HEK293 (cell line): ENCODE data around the gene ERAP2.

ENCODE experiments used
- BCL6B ChIP-seq: fragments of 450-650 bp; formaldehyde crosslinking; IDR thresholded peaks from 2 replicates; pipeline ENCODE4 v1.5.1; 2017; ENCODE audit warnings: missing biosample characterization, missing genetic modification characterization
- ELK4 ChIP-seq: IDR thresholded peaks from 2 replicates; pipeline ENCODE4 v1.6.1; 2011; ENCODE audit warnings: mild to moderate bottlenecking, low read depth, low read length, borderline replicate concordance
- GLIS1 ChIP-seq: fragments of 450-650 bp; formaldehyde crosslinking; IDR thresholded peaks from 2 replicates; pipeline ENCODE4 v1.5.1; 2016; ENCODE audit warnings: missing biosample characterization, missing genetic modification characterization
- IKZF3 ChIP-seq: fragments of 450-650 bp; IDR thresholded peaks from 2 replicates; pipeline ENCODE4 v1.5.0; 2018; ENCODE audit warnings: missing biosample characterization, mild to moderate bottlenecking, missing genetic modification characterization, moderate library complexity
- MYNN ChIP-seq: fragments of 450-650 bp; formaldehyde crosslinking; IDR thresholded peaks from 2 replicates; pipeline ENCODE4 v1.5.1; 2016; ENCODE audit warnings: missing biosample characterization, missing genetic modification characterization, borderline replicate concordance
- SETDB1 ChIP-seq: IDR thresholded peaks from one replicate; pipeline ENCODE4 v1.6.1; 2017; ENCODE audit warnings: mild to moderate bottlenecking, low read length, moderate library complexity, mixed read lengths; ENCODE audit not compliant: insufficient read length
- SP3 ChIP-seq: fragments of 450-650 bp; formaldehyde crosslinking; IDR thresholded peaks from 2 replicates; pipeline ENCODE4 v1.5.1; 2016; ENCODE audit warnings: missing biosample characterization, missing genetic modification characterization
- YY1 ChIP-seq: fragments of 450-650 bp; formaldehyde crosslinking; IDR thresholded peaks from 2 replicates; pipeline ENCODE4 v1.5.1; 2018; ENCODE audit warnings: missing biosample characterization, missing genetic modification characterization
- ZBTB10 ChIP-seq: fragments of 450-650 bp; formaldehyde crosslinking; IDR thresholded peaks from 2 replicates; pipeline ENCODE4 v1.5.1; 2016; ENCODE audit warnings: missing biosample characterization, missing genetic modification characterization
- ZBTB21 ChIP-seq: fragments of 450-650 bp; formaldehyde crosslinking; IDR thresholded peaks from 2 replicates; pipeline ENCODE4 v1.5.1; 2017; ENCODE audit warnings: missing biosample characterization, missing genetic modification characterization
- ZBTB49 ChIP-seq: fragments of 450-650 bp; formaldehyde crosslinking; IDR thresholded peaks from 2 replicates; pipeline ENCODE4 v1.5.1; 2016; ENCODE audit warnings: missing biosample characterization, missing genetic modification characterization, low read depth
- ZNF121 ChIP-seq: fragments of 450-650 bp; formaldehyde crosslinking; IDR thresholded peaks from 2 replicates; pipeline ENCODE4 v1.5.1; 2016; ENCODE audit warnings: missing biosample characterization, missing genetic modification characterization
- ZNF16 ChIP-seq: fragments of 450-650 bp; formaldehyde crosslinking; IDR thresholded peaks from 2 replicates; pipeline ENCODE4 v1.5.1; 2016; ENCODE audit warnings: low read depth, missing biosample characterization, missing genetic modification characterization
- ZNF223 ChIP-seq: fragments of 450-650 bp; formaldehyde crosslinking; IDR thresholded peaks from 2 replicates; pipeline ENCODE4 v1.5.1; 2016; ENCODE audit warnings: missing biosample characterization, missing genetic modification characterization
- ZNF302 ChIP-seq: fragments of 450-650 bp; formaldehyde crosslinking; IDR thresholded peaks from 2 replicates; pipeline ENCODE4 v1.5.1; 2016; ENCODE audit warnings: missing biosample characterization, missing genetic modification characterization, low read depth
- ZNF335 ChIP-seq: fragments of 450-650 bp; formaldehyde crosslinking; conservative IDR thresholded peaks from 2 replicates; pipeline ENCODE4 v1.5.1; 2016; ENCODE audit warnings: missing biosample characterization, missing genetic modification characterization
- ZNF350 ChIP-seq: fragments of 450-650 bp; formaldehyde crosslinking; IDR thresholded peaks from 2 replicates; pipeline ENCODE4 v1.5.0; 2017; ENCODE audit warnings: missing biosample characterization, mild to moderate bottlenecking, missing genetic modification characterization
- ZNF37A ChIP-seq: fragments of 450-650 bp; IDR thresholded peaks from 2 replicates; pipeline ENCODE4 v1.5.1; 2018; ENCODE audit warnings: missing biosample characterization, missing genetic modification characterization
- ZNF514 ChIP-seq: fragments of 450-650 bp; formaldehyde crosslinking; IDR thresholded peaks from 2 replicates; pipeline ENCODE4 v1.5.1; 2016; ENCODE audit warnings: missing biosample characterization, missing genetic modification characterization
- ZNF571 ChIP-seq: fragments of 450-650 bp; formaldehyde crosslinking; IDR thresholded peaks from 2 replicates; pipeline ENCODE4 v1.5.0; 2017; ENCODE audit warnings: missing biosample characterization, missing genetic modification characterization
- ZNF626 ChIP-seq: fragments of 450-650 bp; sonication (Bioruptor Pico); formaldehyde crosslinking; IDR thresholded peaks from 2 replicates; pipeline ENCODE4 v1.5.1; 2018; ENCODE audit warnings: missing biosample characterization, missing genetic modification characterization, inconsistent platforms
- ZNF629 ChIP-seq: fragments of 450-650 bp; formaldehyde crosslinking; IDR thresholded peaks from 2 replicates; pipeline ENCODE4 v1.5.1; 2017; ENCODE audit warnings: missing biosample characterization, missing genetic modification characterization
- ZNF660 ChIP-seq: fragments of 450-650 bp; IDR thresholded peaks from 2 replicates; pipeline ENCODE4 v1.5.1; 2018; ENCODE audit warnings: missing biosample characterization, mild to moderate bottlenecking, missing genetic modification characterization
- ZNF776 ChIP-seq: fragments of 450-650 bp; formaldehyde crosslinking; IDR thresholded peaks from 2 replicates; pipeline ENCODE4 v1.5.0; 2017; ENCODE audit warnings: missing biosample characterization, missing genetic modification characterization, borderline replicate concordance
- ZNF837 ChIP-seq: fragments of 450-650 bp; formaldehyde crosslinking; IDR thresholded peaks from 2 replicates; pipeline ENCODE4 v1.5.1; 2016; ENCODE audit warnings: missing biosample characterization, missing genetic modification characterization
- ZNF843 ChIP-seq: fragments of 450-650 bp; formaldehyde crosslinking; IDR thresholded peaks from 2 replicates; pipeline ENCODE4 v1.5.1; 2016; ENCODE audit warnings: missing biosample characterization, missing genetic modification characterization
- ZXDB ChIP-seq: fragments of 450-650 bp; formaldehyde crosslinking; IDR thresholded peaks from 2 replicates; pipeline ENCODE4 v1.5.1; 2016; ENCODE audit warnings: missing biosample characterization, missing genetic modification characterization

ERAP2 gene

GRCh38 chr5:96934708-96935558 is 58.6 kb downstream of the ERAP2 start (continued):
- no peak for TF ChIP-seq ZNF571 (tag by site-specific recombination)
- no peak for TF ChIP-seq BCL6B (tag by site-specific recombination)
- no peak; the same call in 1 of the 2 replicates for TF ChIP-seq ZNF223 (tag by site-specific recombination)
- peak; percentile 95 for TF ChIP-seq YY1 (tag by site-specific recombination)
- peak; percentile 99 for TF ChIP-seq ZXDB
- TF ChIP-seq SP3 (tag by site-specific recombination): peak; percentile 85
- no peak; the same call in 1 of the 2 replicates for TF ChIP-seq ZNF16 (tag by site-specific recombination)
- TF ChIP-seq ZNF37A (tag by site-specific recombination): peak; percentile 46; the same call in 1 of the 2 replicates
- TF ChIP-seq ZNF514: no peak
- TF ChIP-seq ZNF837 (tag by site-specific recombination): peak; percentile 58
- TF ChIP-seq ZNF843 (tag by site-specific recombination): peak; percentile 86
- 0 out of 2 replicates have a peak, but pooled peaks have one; percentile 20 for TF ChIP-seq ZNF302 (tag by site-specific recombination)
- TF ChIP-seq ZBTB21 (tag by site-specific recombination): peak; percentile 30; the same call in 1 of the 2 replicates
- no peak for TF ChIP-seq ZBTB49 (tag by site-specific recombination)
- peak; percentile 86 for TF ChIP-seq ZNF629 (tag by site-specific recombination)
- peak; percentile 92 for TF ChIP-seq ZNF121 (tag by site-specific recombination)
- peak; percentile 100 for TF ChIP-seq ZBTB10
- peak; percentile 96 for TF ChIP-seq ZNF660 (tag by site-specific recombination)
- no peak for TF ChIP-seq ZNF776 (tag by site-specific recombination)
- peak; percentile 97 for TF ChIP-seq GLIS1 (tag by site-specific recombination)
- no peak for TF ChIP-seq ZNF350 (tag by site-specific recombination)
- no peak; the same call in 1 of the 2 replicates for TF ChIP-seq ZNF626 (tag by site-specific recombination)
- TF ChIP-seq MYNN (tag by site-specific recombination): peak; percentile 73; the same call in 1 of the 2 replicates
- no peak for TF ChIP-seq SETDB1
- no peak for TF ChIP-seq ELK4
- peak; percentile 93 for TF ChIP-seq ZNF335
- peak; percentile 73 for TF ChIP-seq IKZF3 (tag by site-specific recombination)
